ENCODE results near the gene DCST1. TPM values are rescaled to one million over a fixed set of nuclear protein-coding genes. Genes with fewer than 3 reads are reported as not detected.

Gene DCST1
- total RNA-seq, 1 donor from 2014 or later = not detected

GRCh38 chr1:155072531-155073289 lies 39.1 kb downstream of the DCST1 start:
- DNase-seq (ENCODE audit: low spot score) = no peak

GRCh38 chr1:155073377-155074242 lies 40.0 kb downstream of the DCST1 start:
- no peak for DNase-seq (ENCODE audit: low spot score)

- DNase-seq (ENCODE audit: low spot score) = no peak
Measured at GRCh38 chr1:155075535-155075934, 41.9 kb downstream of the DCST1 start.

- DNase-seq (ENCODE audit: low spot score) = no peak
Measured at GRCh38 chr1:155076371-155076770, 42.7 kb downstream of the DCST1 start.

GRCh38 chr1:155077346-155077745 lies 43.7 kb downstream of the DCST1 start:
- DNase-seq (ENCODE audit: low spot score) = no peak

GRCh38 chr1:155077758-155078445 lies 44.3 kb downstream of the DCST1 start:
- no peak for DNase-seq (ENCODE audit: low spot score)

- DNase-seq (ENCODE audit: low spot score) = no peak
Measured at GRCh38 chr1:155078469-155079209, 45.0 kb downstream of the DCST1 start, which contains the start of gene EFNA3. Gene EFNA3 (plus strand): TSS chr1:155078837. CDS start chr1:155078942, 105 bp downstream.

GRCh38 chr1:155079210-155079486 lies 45.5 kb downstream of the DCST1 start:
- DNase-seq (ENCODE audit: low spot score) = no peak

- DNase-seq (ENCODE audit: low spot score) = no peak
Measured at GRCh38 chr1:155079487-155080311, 46.1 kb downstream of the DCST1 start.

GRCh38 chr1:155080312-155081228 lies 46.9 kb downstream of the DCST1 start:
- no peak for DNase-seq (ENCODE audit: low spot score)

- DNase-seq (ENCODE audit: low spot score) = no peak
Measured at GRCh38 chr1:155081472-155082300, 48.1 kb downstream of the DCST1 start.

- DNase-seq (ENCODE audit: low spot score) = no peak
Measured at GRCh38 chr1:155082301-155083051, 48.9 kb downstream of the DCST1 start.

GRCh38 chr1:155083052-155083541 lies 49.5 kb downstream of the DCST1 start:
- DNase-seq (ENCODE audit: low spot score) = no peak

- no peak for DNase-seq (ENCODE audit: low spot score)
Measured at GRCh38 chr1:155083865-155084721, 50.5 kb downstream of the DCST1 start.

- peak; percentile 95 for DNase-seq (ENCODE audit: low spot score)
Measured at GRCh38 chr1:155084722-155085503, 51.3 kb downstream of the DCST1 start.

- DNase-seq (ENCODE audit: low spot score) = peak; percentile 87
Measured at GRCh38 chr1:155085504-155086127, 52.0 kb downstream of the DCST1 start.

All from ureter (tissue), 1 donor.